WTC11 (cell line): Measurements from ENCODE around the gene SOAT2. TPM values are rescaled to one million over a fixed set of nuclear protein-coding genes. Genes with fewer than 3 reads are reported as not detected.

Source experiments
- ATAC-seq: fragments of 200-7000 bp; cut with Tn5 transposase; 2 replicates; pipeline ENCODE4 v1.10.0; 2021; ENCODE audit warnings: mild to moderate bottlenecking, moderate library complexity
- CTCF ChIA-PET: fragments of 300-600 bp; sonication (Branson Sonifier 250); formaldehyde crosslinking; loops from one replicate; lab custom pipeline; 2021; ENCODE audit warnings: antibody characterized with exemption; lab: Charles Lee
- POLR2A ChIA-PET: fragments of 350-600 bp; sonication (Branson Sonifier 250); formaldehyde crosslinking; loops from one replicate; lab custom pipeline; 2021; ENCODE audit warnings: antibody characterized with exemption; lab: Charles Lee
- DNase-seq: peaks from one replicate; pipeline ENCODE4 v3.0.0; 2021; ENCODE audit warnings: low spot score
- H3K27ac Mint-ChIP-seq: 2 replicates; pipeline ENCODE4 v1.8.0; 2021; ENCODE audit warnings: mixed read lengths
- H3K27me3 Mint-ChIP-seq: 2 replicates; pipeline ENCODE4 v1.8.0; 2021; ENCODE audit warnings: low read depth, mild to moderate bottlenecking, moderate library complexity, mixed read lengths
- H3K36me3 Mint-ChIP-seq: 2 replicates; pipeline ENCODE4 v1.8.0; 2021; ENCODE audit warnings: mixed read lengths
- H3K4me1 Mint-ChIP-seq: 2 replicates; pipeline ENCODE4 v1.8.0; 2022; ENCODE audit warnings: mixed read lengths
- H3K4me3 Mint-ChIP-seq: 2 replicates; pipeline ENCODE4 v1.8.0; 2021; ENCODE audit warnings: mild to moderate bottlenecking, moderate library complexity, mixed read lengths
- H3K9me3 Mint-ChIP-seq: 2 replicates; pipeline ENCODE4 v1.8.0; 2021; ENCODE audit warnings: mixed read lengths
- ARID4B ChIP-seq: sonication (generic); formaldehyde crosslinking; IDR thresholded peaks from 2 replicates; pipeline ENCODE4 v1.8.0; 2023; ENCODE audit warnings: missing genetic modification reagents, mild to moderate bottlenecking, borderline replicate concordance
- CBFB ChIP-seq: sonication (generic); formaldehyde crosslinking; IDR thresholded peaks from 2 replicates; pipeline ENCODE4 v1.8.1; 2022; ENCODE audit warnings: mild to moderate bottlenecking, low read depth, missing genetic modification reagents
- CDX4 ChIP-seq: fragments of 250-450 bp; sonication (Bioruptor Pico); IDR thresholded peaks from 2 replicates; pipeline ENCODE4 v1.9.0; 2021; ENCODE audit warnings: moderate library complexity, mild to moderate bottlenecking, inconsistent platforms, borderline replicate concordance
- CREB1 ChIP-seq: sonication (generic); formaldehyde crosslinking; IDR thresholded peaks from 2 replicates; pipeline ENCODE4 v1.8.0; 2023; ENCODE audit warnings: mild to moderate bottlenecking, missing genetic modification reagents
- E2F4 ChIP-seq: sonication (generic); formaldehyde crosslinking; IDR thresholded peaks from 2 replicates; pipeline ENCODE4 v1.8.1; 2022; ENCODE audit warnings: low read depth, mild to moderate bottlenecking, moderate library complexity, missing genetic modification reagents, borderline replicate concordance
- E2F5 ChIP-seq: sonication (generic); formaldehyde crosslinking; IDR thresholded peaks from 2 replicates; pipeline ENCODE4 v1.8.1; 2022; ENCODE audit warnings: mild to moderate bottlenecking, moderate library complexity, missing genetic modification reagents
- IRF2 ChIP-seq: sonication (generic); formaldehyde crosslinking; IDR thresholded peaks from 2 replicates; pipeline ENCODE4 v1.8.0; 2022; ENCODE audit warnings: low read depth, missing genetic modification reagents, borderline replicate concordance
- JUN ChIP-seq: sonication (generic); formaldehyde crosslinking; IDR thresholded peaks from 2 replicates; pipeline ENCODE4 v1.8.0; 2023; ENCODE audit warnings: mild to moderate bottlenecking, missing genetic modification reagents
- NFE2L1 ChIP-seq: sonication (generic); formaldehyde crosslinking; IDR thresholded peaks from 2 replicates; pipeline ENCODE4 v1.8.1; 2023; ENCODE audit warnings: missing genetic modification reagents
- NR1H2 ChIP-seq: sonication (generic); formaldehyde crosslinking; IDR thresholded peaks from 2 replicates; pipeline ENCODE4 v1.9.0; 2021; ENCODE audit warnings: mild to moderate bottlenecking, moderate library complexity, missing genetic modification reagents
- NR3C1 ChIP-seq: sonication (generic); formaldehyde crosslinking; conservative IDR thresholded peaks from 2 replicates; pipeline ENCODE4 v1.8.1; 2023; ENCODE audit warnings: low read depth, mild to moderate bottlenecking, missing genetic modification reagents
- OVOL2 ChIP-seq: fragments of 250-450 bp; sonication (Bioruptor Pico); IDR thresholded peaks from 2 replicates; pipeline ENCODE4 v1.9.0; 2021; ENCODE audit warnings: mild to moderate bottlenecking, borderline replicate concordance
- RORB ChIP-seq: fragments of 250-450 bp; sonication (Bioruptor Pico); IDR thresholded peaks from 2 replicates; pipeline ENCODE4 v1.9.0; 2021; ENCODE audit warnings: mild to moderate bottlenecking
- TCF7 ChIP-seq: sonication (generic); formaldehyde crosslinking; IDR thresholded peaks from 2 replicates; pipeline ENCODE4 v1.8.0; 2022; ENCODE audit warnings: mild to moderate bottlenecking, low read depth, missing genetic modification reagents, moderate library complexity
- ZNF138 ChIP-seq: sonication (generic); formaldehyde crosslinking; conservative IDR thresholded peaks from 2 replicates; pipeline ENCODE4 v1.8.1; 2022; ENCODE audit warnings: mild to moderate bottlenecking, moderate library complexity, missing genetic modification reagents
- ZNF317 ChIP-seq: sonication (generic); formaldehyde crosslinking; IDR thresholded peaks from 2 replicates; pipeline ENCODE4 v1.8.1; 2023; ENCODE audit warnings: low read depth, mild to moderate bottlenecking, moderate library complexity, missing genetic modification reagents, borderline replicate concordance
- ZNF425 ChIP-seq: fragments of 250-450 bp; sonication (Bioruptor Pico); conservative IDR thresholded peaks from 2 replicates; pipeline ENCODE4 v1.9.0; 2021; ENCODE audit warnings: mild to moderate bottlenecking
- total RNA-seq: library from RNA; stranded (reverse); gene quantifications from 3 replicates; pipeline ENCODE4 v1.2.3, GENCODE V29; 2021

Gene SOAT2
- total RNA-seq, 1 experiment from 2014 or later: not detected

- ATAC-seq (no peak), DNase-seq (no peak)
- H3K9me3 Mint-ChIP-seq: no peaks in the 10 kb centered on the region
- ChIA-PET POLR2A (no interaction called here), CTCF (interaction anchor here (1.0 to 4.3 kb wide), 3 partner anchors 8 to 124 kb away, joined by 7 to 38 read pairs (median 8); partner anchors contain the start of gene IGFBP6)
- H3K27me3 Mint-ChIP-seq: no peaks in the 10 kb centered on the region; the same call in none of the 2 replicates
- H3K4me3 Mint-ChIP-seq: no peak overlapping the region
- TF ChIP-seq CDX4 (no peak), E2F5 (CRISPR knock-in tag) (no peak), TCF7 (CRISPR knock-in tag) (no peak), NFE2L1 (CRISPR knock-in tag) (no peak), ARID4B (CRISPR knock-in tag) (no peak), ZNF425 (no peak), IRF2 (CRISPR knock-in tag) (no peak), NR1H2 (CRISPR knock-in tag) (no peak), ZNF138 (CRISPR knock-in tag) (no peak), CBFB (CRISPR knock-in tag) (no peak), NR3C1 (CRISPR knock-in tag) (no peak), OVOL2 (CRISPR knock-in tag) (no peak), ZNF317 (CRISPR knock-in tag) (no peak), JUN (CRISPR knock-in tag) (no peak), E2F4 (CRISPR knock-in tag) (no peak), CREB1 (CRISPR knock-in tag) (no peak), RORB (no peak)
- no peak overlapping the region for H3K27ac Mint-ChIP-seq
- peaks cover 32% of the 10 kb centered on the region for H3K4me1 Mint-ChIP-seq
- peaks cover 12% of the 10 kb centered on the region; the same call in 1 of the 2 replicates for H3K36me3 Mint-ChIP-seq
Measured at GRCh38 chr12:53073881-53074280, 29.4 kb upstream of the SOAT2 start.
